H9 (cell line): ENCODE data around the gene UBE2Q1. TPM values are rescaled to one million over a fixed set of nuclear protein-coding genes. Genes with fewer than 3 reads are reported as not detected.

Experiments
- DNase-seq: peaks from one replicate; pipeline ENCODE4 v3.0.0-alpha.2; 2017
- H2AFZ ChIP-seq: one replicate; pipeline ENCODE4 v1.6.1; 2013; ENCODE audit warnings: mild to moderate bottlenecking, low read length, control low read depth, moderate library complexity
- H2AK5ac ChIP-seq: 2 replicates; pipeline ENCODE4 v1.6.1; 2013; ENCODE audit warnings: low read length, control low read depth, mixed read lengths; ENCODE audit not compliant: insufficient read length
- H2BK120ac ChIP-seq: one replicate; pipeline ENCODE4 v1.6.1; 2013; ENCODE audit warnings: low read depth, mild to moderate bottlenecking, low read length, control low read depth, inconsistent platforms; ENCODE audit not compliant: poor library complexity, severe bottlenecking
- H2BK12ac ChIP-seq: 2 replicates; pipeline ENCODE4 v1.6.1; 2013; ENCODE audit warnings: low read length, control low read depth, mixed read lengths, low read depth; ENCODE audit not compliant: insufficient read length
- H2BK15ac ChIP-seq: 2 replicates; pipeline ENCODE4 v1.6.1; 2013; ENCODE audit warnings: low read depth, low read length, control low read depth
- H2BK20ac ChIP-seq: one replicate; pipeline ENCODE4 v1.6.1; 2013; ENCODE audit warnings: low read depth, mild to moderate bottlenecking, low read length, control low read depth, inconsistent platforms; ENCODE audit not compliant: poor library complexity, severe bottlenecking
- H2BK5ac ChIP-seq: 2 replicates; pipeline ENCODE4 v1.6.1; 2013; ENCODE audit warnings: low read length, control low read depth, mixed read lengths; ENCODE audit not compliant: insufficient read length
- H3K14ac ChIP-seq: 2 replicates; pipeline ENCODE4 v1.6.1; 2013; ENCODE audit warnings: low read length, control low read depth; ENCODE audit not compliant: insufficient read depth
- H3K18ac ChIP-seq: 2 replicates; pipeline ENCODE4 v1.6.1; 2013; ENCODE audit warnings: low read depth, mild to moderate bottlenecking, mixed read lengths, low read length, control low read depth; ENCODE audit not compliant: insufficient read length
- H3K23ac ChIP-seq: 2 replicates; pipeline ENCODE4 v1.6.1; 2013; ENCODE audit warnings: low read length, control low read depth, mixed read lengths, low read depth; ENCODE audit not compliant: insufficient read length
- H3K23me2 ChIP-seq: 2 replicates; pipeline ENCODE4 v1.6.1; 2013; ENCODE audit warnings: low read depth, mild to moderate bottlenecking, mixed read lengths, low read length, control low read depth; ENCODE audit not compliant: insufficient read length, poor library complexity, severe bottlenecking
- H3K27ac ChIP-seq: 2 replicates; pipeline ENCODE4 v1.5.1; 2013; ENCODE audit warnings: low read length, control low read depth, mixed read lengths, low read depth; ENCODE audit not compliant: insufficient read length
- H3K27me3 ChIP-seq: 2 replicates; pipeline ENCODE4 v1.6.1; 2013; ENCODE audit warnings: low read length, control low read depth, inconsistent platforms; ENCODE audit not compliant: insufficient read depth
- H3K4ac ChIP-seq: 2 replicates; pipeline ENCODE4 v1.6.1; 2013; ENCODE audit warnings: low read depth, mild to moderate bottlenecking, control low read depth, inconsistent platforms, low read length, moderate library complexity
- H3K4me1 ChIP-seq: 2 replicates; pipeline ENCODE4 v1.6.1; 2013; ENCODE audit warnings: low read length, control low read depth, inconsistent platforms; ENCODE audit not compliant: insufficient read depth
- H3K4me2 ChIP-seq: 2 replicates; pipeline ENCODE4 v1.6.1; 2013; ENCODE audit warnings: low read length, control low read depth, mixed read lengths; ENCODE audit not compliant: insufficient read length, insufficient read depth
- H3K56ac ChIP-seq: 2 replicates; pipeline ENCODE4 v1.6.1; 2013; ENCODE audit warnings: low read depth, mild to moderate bottlenecking, mixed read lengths, low read length, control low read depth; ENCODE audit not compliant: insufficient read length
- H3K79me1 ChIP-seq: 2 replicates; pipeline ENCODE4 v1.6.1; 2013; ENCODE audit warnings: low read depth, mild to moderate bottlenecking, moderate library complexity, low read length, control low read depth, inconsistent platforms; ENCODE audit not compliant: insufficient read depth, poor library complexity, severe bottlenecking
- H3K79me2 ChIP-seq: 2 replicates; pipeline ENCODE4 v1.6.1; 2013; ENCODE audit warnings: low read length, control low read depth, inconsistent platforms; ENCODE audit not compliant: insufficient read depth
- H3K9ac ChIP-seq: 2 replicates; pipeline ENCODE4 v1.6.1; 2013; ENCODE audit warnings: low read length, control low read depth, mixed read lengths; ENCODE audit not compliant: insufficient read length; ENCODE audit errors: extremely low read depth
- H3K9me3 ChIP-seq: one replicate; pipeline ENCODE4 v1.6.1; 2013; ENCODE audit warnings: low read depth, low read length, inconsistent platforms; ENCODE audit not compliant: control insufficient read depth
- H3T11ph ChIP-seq: one replicate; pipeline ENCODE4 v1.6.1; 2013; ENCODE audit warnings: mild to moderate bottlenecking, low read length, control low read depth, inconsistent platforms
- H4K20me1 ChIP-seq: one replicate; pipeline ENCODE4 v1.6.1; 2013; ENCODE audit not compliant: control insufficient read depth, insufficient read length, insufficient read depth
- H4K5ac ChIP-seq: 2 replicates; pipeline ENCODE4 v1.6.1; 2013; ENCODE audit warnings: low read depth, mild to moderate bottlenecking, mixed read lengths, low read length, control low read depth; ENCODE audit not compliant: insufficient read length
- H4K8ac ChIP-seq: replicated peaks from 2 replicates; pipeline ENCODE4 v1.6.1; 2013; ENCODE audit warnings: low read length, control low read depth, mixed read lengths, low read depth; ENCODE audit not compliant: insufficient read length
- H4K91ac ChIP-seq: 2 replicates; pipeline ENCODE4 v1.6.1; 2013; ENCODE audit warnings: low read depth, mild to moderate bottlenecking, moderate library complexity, mixed read lengths, low read length, control low read depth; ENCODE audit not compliant: insufficient read length
- H3K27ac Mint-ChIP-seq, 3 experiments: 2 replicates in 2 of 3; 3 replicates in 1 of 3; pipeline ENCODE4 v1.8.0; 2020 to 2021; ENCODE audit warnings: mixed read lengths in 3 of 3, mild to moderate bottlenecking in 1 of 3, moderate library complexity in 1 of 3
- H3K27me3 Mint-ChIP-seq: 2 replicates; pipeline ENCODE4 v1.8.0; 2021; ENCODE audit warnings: low read depth, mild to moderate bottlenecking, moderate library complexity, mixed read lengths
- H3K36me3 Mint-ChIP-seq, 3 experiments: 2 replicates in 2 of 3; 3 replicates in 1 of 3; pipeline ENCODE4 v1.8.0; 2020 to 2021; ENCODE audit warnings: low read depth in 3 of 3, mixed read lengths in 3 of 3; ENCODE audit not compliant: insufficient read depth in 1 of 3
- H3K4me1 Mint-ChIP-seq, 2 experiments: 2 replicates each; pipeline ENCODE4 v1.8.0; 2020; ENCODE audit warnings: mixed read lengths in 2 of 2
- H3K4me3 Mint-ChIP-seq, 2 experiments: 2 replicates in 1 of 2; 3 replicates in 1 of 2; pipeline ENCODE4 v1.8.0; 2020 to 2021; ENCODE audit warnings: mild to moderate bottlenecking in 2 of 2, mixed read lengths in 2 of 2, moderate library complexity in 1 of 2
- H3K9me3 Mint-ChIP-seq, 2 experiments: 2 replicates in 1 of 2; 3 replicates in 1 of 2; pipeline ENCODE4 v1.8.0; 2020; ENCODE audit warnings: mild to moderate bottlenecking in 2 of 2, mixed read lengths in 2 of 2, moderate library complexity in 1 of 2
- CTCF ChIP-seq: fragments of 200-600 bp; sonication (generic); conservative IDR thresholded peaks from 3 replicates; pipeline ENCODE4 v1.8.0; 2021; ENCODE audit warnings: antibody characterized with exemption, mild to moderate bottlenecking
- WGBS: extraction: QIAGEN DNeasy Blood & Tissue Kit; methylation state at CpG from one replicate; pipeline ENCODE4 v1.1.7; 2013; ENCODE audit warnings: missing lambda C conversion rate, low lambda C conversion rate, mixed read lengths; ENCODE audit not compliant: insufficient read length; ENCODE audit errors: extremely low coverage; 5-methylcytosine and 5-hydroxymethylcytosine counted together
- total RNA-seq: library from RNA; stranded (reverse); gene quantifications from 2 replicates; pipeline ENCODE4 v1.2.1, GENCODE V29; 2021

The UBE2Q1 gene
- total RNA-seq, 1 experiment from 2014 or later = 108 TPM

- Histone ChIP-seq H3K18ac (peak overlapping the region; percentile 93), H2BK120ac (no peak overlapping the region), H3K56ac (peak overlapping the region; percentile 90), H3K27me3 (no peaks in the 10 kb centered on the region), H3T11ph (no peak overlapping the region), H3K4me2 (peak overlapping the region; percentile 98), H3K14ac (peak overlapping the region; percentile 96; the same call in 1 of the 2 replicates), H2AK5ac (no peak overlapping the region), H2AFZ (no peak overlapping the region), H2BK5ac (no peak overlapping the region), H3K4ac (no peak overlapping the region), H3K9me3 (no peaks in the 10 kb centered on the region), H3K79me2 (peaks cover 44% of the 10 kb centered on the region; the same call in 1 of the 2 replicates), H2BK20ac (no peak overlapping the region), H3K79me1 (peaks cover 11% of the 10 kb centered on the region), H2BK12ac (no peak overlapping the region), H4K5ac (peak overlapping the region; percentile 96), H2BK15ac (no peak overlapping the region), H3K27ac (peak overlapping the region; percentile 92), H3K23me2 (peaks cover 12% of the 10 kb centered on the region), H4K91ac (no peak overlapping the region), H3K9ac (peak overlapping the region; percentile 98), H3K23ac (no peak overlapping the region), H3K4me1 (peaks cover 7% of the 10 kb centered on the region; the same call in 1 of the 2 replicates), H4K20me1 (peaks cover 2% of the 10 kb centered on the region), H4K8ac (no peak overlapping the region)
- WGBS = no CpG with 5 or more reads among the region's 11 CpGs
- peak overlapping the region; percentile 95 to 100 (median 97) for H3K27ac Mint-ChIP-seq
- peak overlapping the region; percentile 83 to 98 for H3K4me3 Mint-ChIP-seq
- H3K4me1 Mint-ChIP-seq = peaks cover 66 to 67% of the 10 kb centered on the region in 2 experiments
- peaks cover 15 to 20% (median 19%) of the 10 kb centered on the region in 3 experiments for H3K36me3 Mint-ChIP-seq
- H3K9me3 Mint-ChIP-seq = no peaks in the 10 kb centered on the region
- no peak for DNase-seq
- TF ChIP-seq CTCF = no peak
- no peaks in the 10 kb centered on the region; the same call in 1 of the 2 replicates for H3K27me3 Mint-ChIP-seq
Measured at GRCh38 chr1:154607106-154607608, 48.7 kb upstream of the UBE2Q1 start.
